ENCODE measurements around the gene SLC6A9.

SLC6A9 gene

DNA sequence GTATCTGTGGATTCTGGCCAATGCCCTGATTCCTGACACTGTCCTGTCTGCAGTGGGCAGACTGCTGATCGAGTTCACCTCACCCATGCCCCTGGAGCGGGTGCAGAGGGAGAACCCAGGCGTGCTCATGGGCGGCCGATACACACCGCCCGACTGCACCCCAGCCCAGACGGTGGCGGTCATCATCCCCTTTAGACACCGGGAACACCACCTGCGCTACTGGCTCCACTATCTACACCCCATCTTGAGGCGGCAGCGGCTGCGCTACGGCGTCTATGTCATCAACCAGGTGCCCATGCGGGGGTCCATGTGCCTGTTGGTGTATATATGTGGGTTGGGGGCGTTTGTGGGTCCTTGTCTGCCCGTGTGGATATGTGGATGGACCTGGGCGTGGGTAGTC lies 49.6 kb downstream of the SLC6A9 start:
- POLR2A ChIA-PET: no interaction called here
- CTCF ChIA-PET: no interaction called here
- no peak for TF ChIP-seq BHLHE40 (IDR thresholded peaks at IDR 0.05; ENCODE audit: borderline replicate concordance)
- no peak for DNase-seq (ENCODE audit: extremely low spot score)

DNA sequence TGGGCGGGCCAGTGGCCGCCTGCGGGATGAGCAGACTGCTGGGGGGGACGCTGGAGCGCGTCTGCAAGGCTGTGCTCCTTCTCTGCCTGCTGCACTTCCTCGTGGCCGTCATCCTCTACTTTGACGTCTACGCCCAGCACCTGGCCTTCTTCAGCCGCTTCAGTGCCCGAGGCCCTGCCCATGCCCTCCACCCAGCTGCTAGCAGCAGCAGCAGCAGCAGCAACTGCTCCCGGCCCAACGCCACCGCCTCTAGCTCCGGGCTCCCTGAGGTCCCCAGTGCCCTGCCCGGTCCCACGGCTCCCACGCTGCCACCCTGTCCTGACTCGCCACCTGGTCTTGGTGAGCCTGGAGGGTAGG lies 50.1 kb downstream of the SLC6A9 start:
- POLR2A ChIA-PET: no interaction called here
- CTCF ChIA-PET: no interaction called here

DNA sequence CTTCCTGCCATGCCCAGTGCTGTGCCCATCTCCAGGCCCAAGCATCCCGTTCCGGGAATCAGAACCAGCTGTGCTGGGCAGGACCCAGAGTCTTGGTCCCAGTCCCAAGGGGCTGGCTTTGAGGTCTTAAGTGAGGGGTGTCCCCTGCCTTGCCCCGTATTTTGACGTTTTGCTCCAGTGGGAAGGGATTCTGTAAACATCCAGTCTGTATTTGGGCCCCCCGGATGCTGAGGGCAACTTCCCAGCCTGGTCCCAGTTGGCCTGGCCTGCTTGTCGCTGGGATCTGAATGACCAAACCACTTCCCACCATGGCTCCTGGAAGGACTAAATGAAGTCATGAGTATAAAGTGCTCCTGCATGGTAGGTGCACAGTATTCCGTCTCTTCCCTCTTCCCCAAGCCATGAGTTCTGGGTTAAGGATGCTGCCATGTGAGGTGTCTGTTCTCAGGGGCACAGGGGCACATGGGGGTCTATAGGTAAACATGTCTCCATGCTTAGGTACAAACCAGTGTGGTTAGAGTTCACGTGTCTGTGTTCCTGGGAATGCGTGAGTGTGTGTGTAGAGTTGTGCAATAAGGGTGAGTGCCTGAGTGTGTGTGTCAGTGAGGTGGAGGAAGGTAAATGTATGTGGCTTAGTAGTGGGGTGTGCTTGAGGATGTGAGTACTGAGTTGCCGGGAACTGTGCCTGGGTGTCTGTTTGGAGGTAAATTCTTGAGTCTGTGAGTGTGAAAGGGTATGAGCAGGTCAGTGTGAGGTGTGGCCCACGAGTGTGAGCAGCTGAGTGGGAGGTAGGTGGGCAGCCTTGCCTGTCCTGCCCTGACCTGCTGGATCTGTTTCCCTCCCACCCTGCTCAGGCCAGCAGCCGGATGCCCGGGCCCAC lies 50.8 kb downstream of the SLC6A9 start:
- CTCF ChIA-PET: no interaction called here
- POLR2A ChIA-PET: no interaction called here

More for the DNA sequence above, 50.1 kb downstream of the SLC6A9 start:
- DNase-seq (ENCODE audit: extremely low spot score): no peak
- TF ChIP-seq LEF1 (IDR thresholded peaks at IDR 0.05; ENCODE audit: borderline replicate concordance): no peak
- no peak for TF ChIP-seq ELF4 (IDR thresholded peaks at IDR 0.05)
- no peak for TF ChIP-seq ZNF384 (IDR thresholded peaks at IDR 0.05)
- TF ChIP-seq CTBP1 (IDR thresholded peaks at IDR 0.05; ENCODE audit: borderline replicate concordance): no peak
- TF ChIP-seq SUZ12 (IDR thresholded peaks at IDR 0.05): no peak
- TF ChIP-seq ARNT (IDR thresholded peaks at IDR 0.05): no peak
- no peak for TF ChIP-seq FOXM1 (IDR thresholded peaks at IDR 0.05; ENCODE audit: borderline replicate concordance)
- no peak for TF ChIP-seq SP1 (IDR thresholded peaks at IDR 0.05)
- no peak for TF ChIP-seq BHLHE40 (IDR thresholded peaks at IDR 0.05; ENCODE audit: borderline replicate concordance)
- no peak for TF ChIP-seq FOXK2 (IDR thresholded peaks at IDR 0.05)

DNA sequence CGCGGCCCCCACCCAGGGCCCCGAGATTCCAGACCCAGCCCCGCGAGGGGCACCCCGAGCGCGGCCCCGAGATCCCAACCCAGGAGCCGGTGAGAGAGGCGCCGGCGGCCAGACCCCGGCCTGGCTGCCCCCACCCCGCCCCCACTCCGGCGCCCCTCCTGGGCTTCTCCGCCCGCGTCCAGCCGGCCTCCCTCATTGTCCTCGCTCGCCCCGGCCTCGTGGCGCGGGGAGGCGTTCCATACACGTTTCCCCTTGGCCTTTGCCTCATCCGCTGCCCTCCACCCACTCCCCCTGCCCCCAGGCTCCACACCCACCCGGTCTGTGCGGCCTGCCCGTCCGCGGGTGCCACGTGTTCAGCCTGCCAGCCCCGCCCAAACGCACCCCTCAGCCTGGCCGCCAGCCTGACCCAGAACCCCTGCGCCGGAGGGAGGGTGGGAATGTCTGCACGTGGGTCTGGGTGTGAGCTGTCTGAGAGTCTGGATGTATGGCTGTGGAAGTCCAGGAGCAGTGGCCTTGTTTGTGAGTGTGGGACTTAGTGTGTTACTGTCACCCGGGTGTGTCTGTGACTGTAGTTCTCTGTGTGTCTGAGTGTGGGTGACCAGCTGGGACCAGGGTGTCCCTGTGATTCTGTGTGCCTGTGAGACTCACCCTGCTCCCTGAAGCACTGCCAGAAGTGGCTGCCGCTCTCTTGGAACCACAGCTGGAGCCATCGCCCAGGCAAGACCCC lies 51.6 kb downstream of the SLC6A9 start:
- ChIA-PET POLR2A (no interaction called here), CTCF (no interaction called here)
- peak; percentile 85 for TF ChIP-seq L3MBTL2 (conservative IDR thresholded peaks at IDR 0.05)
- no peak for TF ChIP-seq LEF1 (IDR thresholded peaks at IDR 0.05; ENCODE audit: borderline replicate concordance)
- no peak for DNase-seq (ENCODE audit: extremely low spot score)

More for the DNA sequence above, 50.8 kb downstream of the SLC6A9 start:
- DNase-seq (ENCODE audit: extremely low spot score): no peak
- TF ChIP-seq SP1 (IDR thresholded peaks at IDR 0.05) (no peak), ZNF384 (IDR thresholded peaks at IDR 0.05) (no peak), CTBP1 (IDR thresholded peaks at IDR 0.05; ENCODE audit: borderline replicate concordance) (no peak)

DNA sequence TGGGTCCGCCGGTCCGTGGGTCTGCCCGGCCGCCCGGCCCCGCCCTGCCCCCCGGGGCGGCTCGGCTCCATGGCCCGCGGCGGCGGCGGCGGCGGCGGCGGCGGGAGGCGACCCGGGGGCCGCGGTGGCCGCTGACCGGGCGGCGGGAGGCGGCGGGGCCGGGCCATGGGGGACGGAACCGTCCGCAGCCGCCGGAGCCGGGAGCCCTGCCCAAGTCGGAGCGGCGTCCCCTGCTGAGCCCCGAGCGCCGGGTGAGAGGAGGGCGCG lies 52.1 kb downstream of the SLC6A9 start:
- POLR2A ChIA-PET: no interaction called here
- no peak for DNase-seq (ENCODE audit: extremely low spot score)
- CTCF ChIA-PET: no interaction called here
- TF ChIP-seq SP1 (IDR thresholded peaks at IDR 0.05) (no peak), TARDBP (IDR thresholded peaks at IDR 0.05) (no peak), ARNT (IDR thresholded peaks at IDR 0.05) (no peak), ZNF384 (IDR thresholded peaks at IDR 0.05) (no peak), L3MBTL2 (conservative IDR thresholded peaks at IDR 0.05) (no peak), ELF4 (IDR thresholded peaks at IDR 0.05) (no peak), FOXK2 (IDR thresholded peaks at IDR 0.05) (no peak)

DNA sequence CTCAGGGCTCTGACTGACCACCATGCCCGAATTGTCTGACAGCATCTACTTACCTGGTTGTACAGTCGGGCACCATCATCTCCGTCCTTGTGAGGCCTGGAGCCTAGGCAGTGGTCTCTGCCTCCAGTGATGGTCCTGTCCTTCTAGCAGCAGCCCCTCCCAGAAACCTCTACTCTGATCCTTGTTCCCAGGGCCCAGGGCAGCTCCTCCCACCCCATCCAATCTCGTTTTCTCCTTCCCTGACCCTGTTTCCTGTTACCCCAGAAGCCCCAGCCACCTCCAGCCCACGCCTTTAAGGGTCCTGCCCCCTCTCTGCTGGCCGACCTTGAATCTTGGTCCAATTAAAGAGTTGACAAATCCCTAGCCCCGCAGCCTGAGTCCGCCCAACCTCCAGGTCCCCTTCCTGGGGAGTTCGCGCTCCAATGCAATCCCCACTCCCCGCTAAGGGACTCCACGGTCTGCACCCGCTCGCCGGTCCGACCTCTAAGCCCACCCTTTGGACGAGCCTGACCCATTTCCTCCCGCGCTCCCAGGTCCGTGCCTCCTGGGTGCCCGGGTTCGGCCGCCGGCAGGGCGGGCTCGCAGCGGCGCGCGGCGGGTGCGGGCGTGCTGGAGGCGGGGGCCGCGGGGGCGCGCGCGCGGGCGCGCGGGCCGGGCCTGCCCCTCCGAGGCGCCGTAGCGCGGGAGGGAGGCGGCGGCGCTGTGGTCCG lies 52.6 kb downstream of the SLC6A9 start, which contains the start of gene B4GALT2:
TSS of gene B4GALT2 (plus strand) at position 660 of the 710 bp plus-strand sequence. CDS start 1,951 bp downstream, outside the sequence.
- no peak for TF ChIP-seq ZNF384 (IDR thresholded peaks at IDR 0.05)
- no peak for TF ChIP-seq FOXK2 (IDR thresholded peaks at IDR 0.05)
- TF ChIP-seq HDGF (IDR thresholded peaks at IDR 0.05; ENCODE audit: borderline replicate concordance): no peak
- TF ChIP-seq CTBP1 (IDR thresholded peaks at IDR 0.05; ENCODE audit: borderline replicate concordance): no peak
- no peak for TF ChIP-seq L3MBTL2 (conservative IDR thresholded peaks at IDR 0.05)
- TF ChIP-seq FOXM1 (IDR thresholded peaks at IDR 0.05; ENCODE audit: borderline replicate concordance): no peak
- TF ChIP-seq TARDBP (IDR thresholded peaks at IDR 0.05): no peak
- TF ChIP-seq SP1 (IDR thresholded peaks at IDR 0.05): no peak
- TF ChIP-seq LEF1 (IDR thresholded peaks at IDR 0.05; ENCODE audit: borderline replicate concordance): no peak
- no peak for TF ChIP-seq BHLHE40 (IDR thresholded peaks at IDR 0.05; ENCODE audit: borderline replicate concordance)
- TF ChIP-seq NFRKB (IDR thresholded peaks at IDR 0.05): no peak
- TF ChIP-seq, protein P1, sequence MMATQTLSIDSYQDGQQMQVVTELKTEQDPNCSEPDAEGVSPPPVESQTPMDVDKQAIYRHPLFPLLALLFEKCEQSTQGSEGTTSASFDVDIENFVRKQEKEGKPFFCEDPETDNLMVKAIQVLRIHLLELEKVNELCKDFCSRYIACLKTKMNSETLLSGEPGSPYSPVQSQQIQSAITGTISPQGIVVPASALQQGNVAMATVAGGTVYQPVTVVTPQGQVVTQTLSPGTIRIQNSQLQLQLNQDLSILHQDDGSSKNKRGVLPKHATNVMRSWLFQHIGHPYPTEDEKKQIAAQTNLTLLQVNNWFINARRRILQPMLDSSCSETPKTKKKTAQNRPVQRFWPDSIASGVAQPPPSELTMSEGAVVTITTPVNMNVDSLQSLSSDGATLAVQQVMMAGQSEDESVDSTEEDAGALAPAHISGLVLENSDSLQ (IDR thresholded peaks at IDR 0.05): no peak
- ChIA-PET POLR2A (interaction anchor here (0.9 to 2.2 kb wide), 5 partner anchors 11 to 70 kb away, joined by 3 to 7 read pairs (median 5); partner anchors contain the start of gene IPO13), CTCF (no interaction called here)
- DNase-seq (ENCODE audit: extremely low spot score): peak; percentile 68

DNA sequence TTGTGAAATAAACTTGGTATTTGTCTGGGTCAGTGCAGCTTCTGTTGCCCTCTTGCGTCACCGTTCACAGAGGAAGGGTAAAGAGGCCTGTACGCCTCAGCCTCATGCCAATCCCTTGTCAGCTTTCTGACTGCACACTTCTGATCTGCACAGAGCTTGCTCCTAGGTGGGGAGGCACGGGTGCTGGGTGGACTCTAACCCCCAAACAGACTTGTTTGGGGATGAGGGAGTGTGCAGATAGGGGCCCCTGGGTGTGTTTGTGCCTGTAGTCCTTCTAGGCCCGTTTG lies 53.1 kb downstream of the SLC6A9 start:
- DNase-seq (ENCODE audit: extremely low spot score): no peak
- no peak for TF ChIP-seq ZNF384 (IDR thresholded peaks at IDR 0.05)
- no peak for TF ChIP-seq HDGF (IDR thresholded peaks at IDR 0.05; ENCODE audit: borderline replicate concordance)
- TF ChIP-seq NFRKB (IDR thresholded peaks at IDR 0.05): no peak
- no peak for TF ChIP-seq LEF1 (IDR thresholded peaks at IDR 0.05; ENCODE audit: borderline replicate concordance)
- TF ChIP-seq FOXA1 (IDR thresholded peaks at IDR 0.05): no peak
- TF ChIP-seq FOXM1 (IDR thresholded peaks at IDR 0.05; ENCODE audit: borderline replicate concordance): no peak
- no peak for TF ChIP-seq ARNT (IDR thresholded peaks at IDR 0.05)
- no peak for TF ChIP-seq CTBP1 (IDR thresholded peaks at IDR 0.05; ENCODE audit: borderline replicate concordance)
- no peak for TF ChIP-seq L3MBTL2 (conservative IDR thresholded peaks at IDR 0.05)
- no peak for TF ChIP-seq SP1 (IDR thresholded peaks at IDR 0.05)
- TF ChIP-seq ELF4 (IDR thresholded peaks at IDR 0.05): no peak
- no peak for TF ChIP-seq FOXK2 (IDR thresholded peaks at IDR 0.05)
- TF ChIP-seq SUZ12 (IDR thresholded peaks at IDR 0.05): no peak
- no peak for TF ChIP-seq TARDBP (IDR thresholded peaks at IDR 0.05)
- TF ChIP-seq, protein P1 (IDR thresholded peaks at IDR 0.05): no peak
- TF ChIP-seq BHLHE40 (IDR thresholded peaks at IDR 0.05; ENCODE audit: borderline replicate concordance): no peak
- POLR2A ChIA-PET: interaction anchor here (0.9 to 2.2 kb wide), 5 partner anchors 11 to 71 kb away, joined by 3 to 7 read pairs (median 5); partner anchors contain the start of gene IPO13
- CTCF ChIA-PET: interaction anchor here (0.6 to 1.1 kb wide), 3 partner anchors 15 to 43 kb away, joined by 3 read pairs; no protein-coding TSS in a partner anchor
